H7 (cell line): ENCODE measurements around the gene PRDX2. TPM values are rescaled to one million over a fixed set of nuclear protein-coding genes. Genes with fewer than 3 reads are reported as not detected.
"Not testable (repeated sequence)": the region's sequence is repeated elsewhere in the genome, so short reads cannot be mapped to it uniquely, and the experiment has no call there.

Source experiments
- DNase-seq: peaks from one replicate; pipeline ENCODE4 v3.0.0; 2012
- H3K27me3 ChIP-seq: 2 replicates; pipeline ENCODE4 v1.6.0; 2011; ENCODE audit warnings: mild to moderate bottlenecking, low read length; ENCODE audit not compliant: control insufficient read depth, insufficient read depth
- H3K36me3 ChIP-seq: replicated peaks from 2 replicates; pipeline ENCODE4 v1.5.1; 2011; ENCODE audit warnings: low read length; ENCODE audit not compliant: control insufficient read depth, insufficient read depth
- H3K4me3 ChIP-seq: 2 replicates; pipeline ENCODE4 v1.5.1; 2011; ENCODE audit warnings: low read depth, mild to moderate bottlenecking, control low read depth, low read length, moderate library complexity; ENCODE audit not compliant: insufficient read depth
- total RNA-seq: library from RNA; depleted of rRNA; stranded (reverse); fragments of >200 nt; shearing (Covaris generic); gene quantifications from 2 replicates; pipeline ENCODE4 v1.2.3, GENCODE V29; 2014

PRDX2 gene
- total RNA-seq, 1 experiment from 2014 or later = 571 TPM

GRCh38 chr19:12800923-12801465, 606 bp downstream of the PRDX2 start:
- H3K27me3 ChIP-seq = peaks cover 9% of the 10 kb centered on the region
- peak; percentile 76 for DNase-seq
- H3K36me3 ChIP-seq = peaks cover 14% of the 10 kb centered on the region
- H3K4me3 ChIP-seq = peak overlapping the region; percentile 97

- Histone ChIP-seq H3K36me3 (peaks cover 14% of the 10 kb centered on the region), H3K27me3 (peaks cover 9% of the 10 kb centered on the region), H3K4me3 (peak overlapping the region; percentile 97)
- no peak for DNase-seq
These were observed 1.2 kb downstream of the PRDX2 start for GRCh38 chr19:12800466-12800770.

GRCh38 chr19:12799742-12800465, 1.7 kb downstream of the PRDX2 start:
- H3K27me3 ChIP-seq = peaks cover 9% of the 10 kb centered on the region
- DNase-seq = no peak
- H3K4me3 ChIP-seq = no peak overlapping the region
- peaks cover 14% of the 10 kb centered on the region for H3K36me3 ChIP-seq

GRCh38 chr19:12797607-12798006, 4.0 kb downstream of the PRDX2 start:
- not testable (repeated sequence) for H3K27me3 ChIP-seq, DNase-seq, H3K4me3 ChIP-seq
- H3K36me3 ChIP-seq = peaks cover 14% of the 10 kb centered on the region

GRCh38 chr19:12797141-12797587, 4.4 kb downstream of the PRDX2 start:
- H3K36me3 ChIP-seq = peaks cover 14% of the 10 kb centered on the region
- H3K4me3 ChIP-seq = no peak overlapping the region

GRCh38 chr19:12796146-12797071, 5.2 kb downstream of the PRDX2 start:
- no peak overlapping the region for H3K4me3 ChIP-seq
- DNase-seq = peak; percentile 91
- peaks cover 15% of the 10 kb centered on the region for H3K27me3 ChIP-seq
- peaks cover 14% of the 10 kb centered on the region for H3K36me3 ChIP-seq

More at GRCh38 chr19:12797141-12797587, 4.4 kb downstream of the PRDX2 start:
- H3K27me3 ChIP-seq = peaks cover 9% of the 10 kb centered on the region
- DNase-seq = no peak

GRCh38 chr19:12794971-12795381, 6.6 kb downstream of the PRDX2 start:
- Histone ChIP-seq H3K27me3 (peaks cover 21% of the 10 kb centered on the region), H3K36me3 (peaks cover 11% of the 10 kb centered on the region), H3K4me3 (no peak overlapping the region)
- DNase-seq = no peak

- H3K27me3 ChIP-seq = peaks cover 21% of the 10 kb centered on the region
- peaks cover 6% of the 10 kb centered on the region; the same call in 1 of the 2 replicates for H3K36me3 ChIP-seq
- peak; percentile 15 for DNase-seq
- peak overlapping the region; percentile 61 for H3K4me3 ChIP-seq
These were observed 7.2 kb downstream of the PRDX2 start for GRCh38 chr19:12794196-12794941.

- peaks cover 21% of the 10 kb centered on the region for H3K27me3 ChIP-seq
- H3K4me3 ChIP-seq = peak overlapping the region; percentile 70
- H3K36me3 ChIP-seq = 0 out of 2 replicates have a peak, but pooled peaks cover 2% of the 10 kb centered on the region
- peak; percentile 99 for DNase-seq
These were observed 8.1 kb downstream of the PRDX2 start for GRCh38 chr19:12793290-12794195.

GRCh38 chr19:12792853-12793289, 8.7 kb downstream of the PRDX2 start:
- Histone ChIP-seq H3K27me3 (peaks cover 21% of the 10 kb centered on the region), H3K4me3 (peak overlapping the region; percentile 70), H3K36me3 (0 out of 2 replicates have a peak, but pooled peaks cover 2% of the 10 kb centered on the region)
- DNase-seq = peak; percentile 66

- Histone ChIP-seq H3K36me3 (0 out of 2 replicates have a peak, but pooled peaks cover 2% of the 10 kb centered on the region), H3K27me3 (peaks cover 21% of the 10 kb centered on the region), H3K4me3 (peak overlapping the region; percentile 70)
- DNase-seq = peak; percentile 83
These were observed 9.3 kb downstream of the PRDX2 start for GRCh38 chr19:12792051-12792852.

- Histone ChIP-seq H3K27me3 (peaks cover 21% of the 10 kb centered on the region), H3K36me3 (no peaks in the 10 kb centered on the region), H3K4me3 (peak within 1 kb of the TSS; percentile 70)
- DNase-seq = peak; percentile 92
These were observed 10.1 kb downstream of the PRDX2 start, which contains the start of gene JUNB for GRCh38 chr19:12791345-12792050. TSS of gene JUNB (plus strand) at chr19:12791486. CDS start at chr19:12791772, 286 bp downstream.
